HL-60 (cell line): ENCODE measurements around the gene MTHFD1L.
"Not testable (repeated sequence)": the region's sequence is repeated elsewhere in the genome, so short reads cannot be mapped to it uniquely, and the experiment has no call there.

Source experiments
- GABPA ChIP-seq: IDR thresholded peaks from 2 replicates; pipeline ENCODE4 v1.6.1; 2012; ENCODE audit warnings: low read depth
- POLR2AphosphoS5 ChIP-seq: IDR thresholded peaks from 2 replicates; pipeline ENCODE4 v1.6.1; 2012; ENCODE audit warnings: low read depth
- SPI1 ChIP-seq: IDR thresholded peaks from 2 replicates; pipeline ENCODE4 v1.6.1; 2012; ENCODE audit warnings: low read depth, mild to moderate bottlenecking, borderline replicate concordance
- TF ChIP-seq, protein P1 (sequence below): IDR thresholded peaks from one replicate; pipeline ENCODE4 v1.5.1; 2011; ENCODE audit warnings: low read length, control low read depth, inconsistent platforms; ENCODE audit not compliant: insufficient read depth
- TF ChIP-seq, protein P2 (sequence below): IDR thresholded peaks from 2 replicates; pipeline ENCODE4 v1.6.1; 2012; ENCODE audit warnings: low read depth; ENCODE audit not compliant: insufficient replicate concordance

DNA sequence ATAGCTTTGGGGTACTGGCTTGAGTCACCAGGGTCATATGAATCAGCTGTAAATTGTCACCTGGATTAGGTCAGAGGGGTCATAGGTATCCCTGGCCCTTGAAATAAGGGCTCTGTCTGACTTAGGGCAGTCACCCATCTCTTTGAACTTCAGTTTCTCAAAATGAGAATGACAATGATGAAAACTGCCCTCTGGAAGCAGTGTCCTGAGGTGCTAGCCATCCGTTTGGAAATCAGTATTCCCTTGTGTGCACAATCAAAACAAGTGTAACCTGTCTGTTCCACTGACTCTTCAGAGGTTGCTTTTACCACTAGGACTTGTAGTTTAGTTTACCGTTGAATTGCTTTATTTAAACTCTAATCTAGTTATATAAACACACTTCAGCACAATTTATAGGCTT lies 259.7 kb downstream of the MTHFD1L start:
- TF ChIP-seq, protein P1, sequence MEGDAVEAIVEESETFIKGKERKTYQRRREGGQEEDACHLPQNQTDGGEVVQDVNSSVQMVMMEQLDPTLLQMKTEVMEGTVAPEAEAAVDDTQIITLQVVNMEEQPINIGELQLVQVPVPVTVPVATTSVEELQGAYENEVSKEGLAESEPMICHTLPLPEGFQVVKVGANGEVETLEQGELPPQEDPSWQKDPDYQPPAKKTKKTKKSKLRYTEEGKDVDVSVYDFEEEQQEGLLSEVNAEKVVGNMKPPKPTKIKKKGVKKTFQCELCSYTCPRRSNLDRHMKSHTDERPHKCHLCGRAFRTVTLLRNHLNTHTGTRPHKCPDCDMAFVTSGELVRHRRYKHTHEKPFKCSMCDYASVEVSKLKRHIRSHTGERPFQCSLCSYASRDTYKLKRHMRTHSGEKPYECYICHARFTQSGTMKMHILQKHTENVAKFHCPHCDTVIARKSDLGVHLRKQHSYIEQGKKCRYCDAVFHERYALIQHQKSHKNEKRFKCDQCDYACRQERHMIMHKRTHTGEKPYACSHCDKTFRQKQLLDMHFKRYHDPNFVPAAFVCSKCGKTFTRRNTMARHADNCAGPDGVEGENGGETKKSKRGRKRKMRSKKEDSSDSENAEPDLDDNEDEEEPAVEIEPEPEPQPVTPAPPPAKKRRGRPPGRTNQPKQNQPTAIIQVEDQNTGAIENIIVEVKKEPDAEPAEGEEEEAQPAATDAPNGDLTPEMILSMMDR: not testable (repeated sequence)
- not testable (repeated sequence) for TF ChIP-seq GABPA, POLR2AphosphoS5, SPI1
- TF ChIP-seq, protein P2, sequence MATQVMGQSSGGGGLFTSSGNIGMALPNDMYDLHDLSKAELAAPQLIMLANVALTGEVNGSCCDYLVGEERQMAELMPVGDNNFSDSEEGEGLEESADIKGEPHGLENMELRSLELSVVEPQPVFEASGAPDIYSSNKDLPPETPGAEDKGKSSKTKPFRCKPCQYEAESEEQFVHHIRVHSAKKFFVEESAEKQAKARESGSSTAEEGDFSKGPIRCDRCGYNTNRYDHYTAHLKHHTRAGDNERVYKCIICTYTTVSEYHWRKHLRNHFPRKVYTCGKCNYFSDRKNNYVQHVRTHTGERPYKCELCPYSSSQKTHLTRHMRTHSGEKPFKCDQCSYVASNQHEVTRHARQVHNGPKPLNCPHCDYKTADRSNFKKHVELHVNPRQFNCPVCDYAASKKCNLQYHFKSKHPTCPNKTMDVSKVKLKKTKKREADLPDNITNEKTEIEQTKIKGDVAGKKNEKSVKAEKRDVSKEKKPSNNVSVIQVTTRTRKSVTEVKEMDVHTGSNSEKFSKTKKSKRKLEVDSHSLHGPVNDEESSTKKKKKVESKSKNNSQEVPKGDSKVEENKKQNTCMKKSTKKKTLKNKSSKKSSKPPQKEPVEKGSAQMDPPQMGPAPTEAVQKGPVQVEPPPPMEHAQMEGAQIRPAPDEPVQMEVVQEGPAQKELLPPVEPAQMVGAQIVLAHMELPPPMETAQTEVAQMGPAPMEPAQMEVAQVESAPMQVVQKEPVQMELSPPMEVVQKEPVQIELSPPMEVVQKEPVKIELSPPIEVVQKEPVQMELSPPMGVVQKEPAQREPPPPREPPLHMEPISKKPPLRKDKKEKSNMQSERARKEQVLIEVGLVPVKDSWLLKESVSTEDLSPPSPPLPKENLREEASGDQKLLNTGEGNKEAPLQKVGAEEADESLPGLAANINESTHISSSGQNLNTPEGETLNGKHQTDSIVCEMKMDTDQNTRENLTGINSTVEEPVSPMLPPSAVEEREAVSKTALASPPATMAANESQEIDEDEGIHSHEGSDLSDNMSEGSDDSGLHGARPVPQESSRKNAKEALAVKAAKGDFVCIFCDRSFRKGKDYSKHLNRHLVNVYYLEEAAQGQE: not testable (repeated sequence)
